H1 (cell line): ENCODE results near the gene MAPT. TPM values are rescaled to one million over a fixed set of nuclear protein-coding genes. Genes with fewer than 3 reads are reported as not detected.

Source experiments
- CBX8 ChIP-seq: fragments of 300-800, 300-1000 bp; sonication (generic); IDR thresholded peaks from 2 replicates; pipeline ENCODE4 v1.7.1; 2016; ENCODE audit warnings: low read depth, low read length, borderline replicate concordance
- PHF8 ChIP-seq: fragments of 200-600 bp; sonication (generic); conservative IDR thresholded peaks from 2 replicates; pipeline ENCODE4 v1.7.1; 2012; ENCODE audit warnings: low read depth, mild to moderate bottlenecking, inconsistent platforms, low read length, moderate library complexity
- polyA plus RNA-seq, 7 experiments: library from polyadenylated mRNA; depleted of rRNA in 3 of 7; stranded (reverse) in 5 of 7; unstranded in 2 of 7; fragments of >200 nt in 5 of 7; fragments of 200-250 nt in 2 of 7; gene quantifications; 1 replicate in 5 of 7; 2 replicates in 1 of 7; 4 replicates in 1 of 7; pipeline versions ENCODE4 v1.2.1 to v1.2.3, GENCODE V29; 2011 to 2013; ENCODE audit warnings: missing spikeins in 2 of 7, mixed read lengths in 2 of 7
- total RNA-seq: library from RNA; stranded (reverse); fragmentation: NEBNext Ultra II Directional; extraction: Animal tissue kit (Norgen Biotek cat#: 25700); gene quantifications from 2 replicates; pipeline ENCODE4 v1.2.1, GENCODE V29; 2021
- TF ChIP-seq, protein P1 (sequence below): IDR thresholded peaks from 2 replicates; pipeline ENCODE4 v1.6.1; 2011; ENCODE audit warnings: low read length, improper control_type of control experiment
- TF ChIP-seq, protein P2 (sequence below): fragments of 300-600 bp; sonication (generic); IDR thresholded peaks from 2 replicates; pipeline ENCODE4 v1.7.1; 2012; ENCODE audit warnings: low read length, moderate library complexity, mild to moderate bottlenecking, inconsistent platforms; ENCODE audit not compliant: insufficient replicate concordance
- TF ChIP-seq, protein P3 (sequence below): IDR thresholded peaks from 2 replicates; pipeline ENCODE4 v1.6.1; 2012; ENCODE audit warnings: inconsistent platforms

The MAPT gene
- total and polyA plus RNA-seq, 2 of the 8 experiments (the other 6 are each of a cell fraction or from before 2014, with no cell fraction given): 0.54 to 1.7 TPM

DNA sequence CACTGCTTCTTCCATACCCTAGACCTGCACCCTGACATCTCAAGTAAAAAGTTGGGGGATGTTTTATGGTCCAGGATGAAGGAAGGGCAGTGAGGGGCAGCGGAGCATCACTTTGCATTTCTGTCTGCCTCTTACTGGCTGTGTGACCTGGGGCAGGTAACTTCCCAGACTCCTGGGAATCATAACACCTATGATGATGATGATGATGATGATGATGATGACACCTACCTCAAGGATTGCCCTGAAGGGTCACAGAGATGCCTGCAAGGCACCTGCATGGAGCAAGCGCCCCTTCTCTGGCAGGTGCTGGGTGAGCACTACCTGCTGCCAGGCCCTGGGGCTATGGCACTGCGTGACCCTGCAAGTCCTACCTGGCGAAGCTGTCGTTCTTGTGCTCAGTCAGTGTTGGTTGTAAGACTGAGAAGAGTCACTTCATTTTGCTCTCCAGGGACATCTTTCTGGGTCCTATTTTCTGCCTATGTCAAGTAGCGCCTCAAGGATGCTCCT, 58.5 kb downstream of the MAPT start (continued):
- TF ChIP-seq, protein P1, sequence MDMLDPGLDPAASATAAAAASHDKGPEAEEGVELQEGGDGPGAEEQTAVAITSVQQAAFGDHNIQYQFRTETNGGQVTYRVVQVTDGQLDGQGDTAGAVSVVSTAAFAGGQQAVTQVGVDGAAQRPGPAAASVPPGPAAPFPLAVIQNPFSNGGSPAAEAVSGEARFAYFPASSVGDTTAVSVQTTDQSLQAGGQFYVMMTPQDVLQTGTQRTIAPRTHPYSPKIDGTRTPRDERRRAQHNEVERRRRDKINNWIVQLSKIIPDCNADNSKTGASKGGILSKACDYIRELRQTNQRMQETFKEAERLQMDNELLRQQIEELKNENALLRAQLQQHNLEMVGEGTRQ: no peak
- TF ChIP-seq, protein P2, sequence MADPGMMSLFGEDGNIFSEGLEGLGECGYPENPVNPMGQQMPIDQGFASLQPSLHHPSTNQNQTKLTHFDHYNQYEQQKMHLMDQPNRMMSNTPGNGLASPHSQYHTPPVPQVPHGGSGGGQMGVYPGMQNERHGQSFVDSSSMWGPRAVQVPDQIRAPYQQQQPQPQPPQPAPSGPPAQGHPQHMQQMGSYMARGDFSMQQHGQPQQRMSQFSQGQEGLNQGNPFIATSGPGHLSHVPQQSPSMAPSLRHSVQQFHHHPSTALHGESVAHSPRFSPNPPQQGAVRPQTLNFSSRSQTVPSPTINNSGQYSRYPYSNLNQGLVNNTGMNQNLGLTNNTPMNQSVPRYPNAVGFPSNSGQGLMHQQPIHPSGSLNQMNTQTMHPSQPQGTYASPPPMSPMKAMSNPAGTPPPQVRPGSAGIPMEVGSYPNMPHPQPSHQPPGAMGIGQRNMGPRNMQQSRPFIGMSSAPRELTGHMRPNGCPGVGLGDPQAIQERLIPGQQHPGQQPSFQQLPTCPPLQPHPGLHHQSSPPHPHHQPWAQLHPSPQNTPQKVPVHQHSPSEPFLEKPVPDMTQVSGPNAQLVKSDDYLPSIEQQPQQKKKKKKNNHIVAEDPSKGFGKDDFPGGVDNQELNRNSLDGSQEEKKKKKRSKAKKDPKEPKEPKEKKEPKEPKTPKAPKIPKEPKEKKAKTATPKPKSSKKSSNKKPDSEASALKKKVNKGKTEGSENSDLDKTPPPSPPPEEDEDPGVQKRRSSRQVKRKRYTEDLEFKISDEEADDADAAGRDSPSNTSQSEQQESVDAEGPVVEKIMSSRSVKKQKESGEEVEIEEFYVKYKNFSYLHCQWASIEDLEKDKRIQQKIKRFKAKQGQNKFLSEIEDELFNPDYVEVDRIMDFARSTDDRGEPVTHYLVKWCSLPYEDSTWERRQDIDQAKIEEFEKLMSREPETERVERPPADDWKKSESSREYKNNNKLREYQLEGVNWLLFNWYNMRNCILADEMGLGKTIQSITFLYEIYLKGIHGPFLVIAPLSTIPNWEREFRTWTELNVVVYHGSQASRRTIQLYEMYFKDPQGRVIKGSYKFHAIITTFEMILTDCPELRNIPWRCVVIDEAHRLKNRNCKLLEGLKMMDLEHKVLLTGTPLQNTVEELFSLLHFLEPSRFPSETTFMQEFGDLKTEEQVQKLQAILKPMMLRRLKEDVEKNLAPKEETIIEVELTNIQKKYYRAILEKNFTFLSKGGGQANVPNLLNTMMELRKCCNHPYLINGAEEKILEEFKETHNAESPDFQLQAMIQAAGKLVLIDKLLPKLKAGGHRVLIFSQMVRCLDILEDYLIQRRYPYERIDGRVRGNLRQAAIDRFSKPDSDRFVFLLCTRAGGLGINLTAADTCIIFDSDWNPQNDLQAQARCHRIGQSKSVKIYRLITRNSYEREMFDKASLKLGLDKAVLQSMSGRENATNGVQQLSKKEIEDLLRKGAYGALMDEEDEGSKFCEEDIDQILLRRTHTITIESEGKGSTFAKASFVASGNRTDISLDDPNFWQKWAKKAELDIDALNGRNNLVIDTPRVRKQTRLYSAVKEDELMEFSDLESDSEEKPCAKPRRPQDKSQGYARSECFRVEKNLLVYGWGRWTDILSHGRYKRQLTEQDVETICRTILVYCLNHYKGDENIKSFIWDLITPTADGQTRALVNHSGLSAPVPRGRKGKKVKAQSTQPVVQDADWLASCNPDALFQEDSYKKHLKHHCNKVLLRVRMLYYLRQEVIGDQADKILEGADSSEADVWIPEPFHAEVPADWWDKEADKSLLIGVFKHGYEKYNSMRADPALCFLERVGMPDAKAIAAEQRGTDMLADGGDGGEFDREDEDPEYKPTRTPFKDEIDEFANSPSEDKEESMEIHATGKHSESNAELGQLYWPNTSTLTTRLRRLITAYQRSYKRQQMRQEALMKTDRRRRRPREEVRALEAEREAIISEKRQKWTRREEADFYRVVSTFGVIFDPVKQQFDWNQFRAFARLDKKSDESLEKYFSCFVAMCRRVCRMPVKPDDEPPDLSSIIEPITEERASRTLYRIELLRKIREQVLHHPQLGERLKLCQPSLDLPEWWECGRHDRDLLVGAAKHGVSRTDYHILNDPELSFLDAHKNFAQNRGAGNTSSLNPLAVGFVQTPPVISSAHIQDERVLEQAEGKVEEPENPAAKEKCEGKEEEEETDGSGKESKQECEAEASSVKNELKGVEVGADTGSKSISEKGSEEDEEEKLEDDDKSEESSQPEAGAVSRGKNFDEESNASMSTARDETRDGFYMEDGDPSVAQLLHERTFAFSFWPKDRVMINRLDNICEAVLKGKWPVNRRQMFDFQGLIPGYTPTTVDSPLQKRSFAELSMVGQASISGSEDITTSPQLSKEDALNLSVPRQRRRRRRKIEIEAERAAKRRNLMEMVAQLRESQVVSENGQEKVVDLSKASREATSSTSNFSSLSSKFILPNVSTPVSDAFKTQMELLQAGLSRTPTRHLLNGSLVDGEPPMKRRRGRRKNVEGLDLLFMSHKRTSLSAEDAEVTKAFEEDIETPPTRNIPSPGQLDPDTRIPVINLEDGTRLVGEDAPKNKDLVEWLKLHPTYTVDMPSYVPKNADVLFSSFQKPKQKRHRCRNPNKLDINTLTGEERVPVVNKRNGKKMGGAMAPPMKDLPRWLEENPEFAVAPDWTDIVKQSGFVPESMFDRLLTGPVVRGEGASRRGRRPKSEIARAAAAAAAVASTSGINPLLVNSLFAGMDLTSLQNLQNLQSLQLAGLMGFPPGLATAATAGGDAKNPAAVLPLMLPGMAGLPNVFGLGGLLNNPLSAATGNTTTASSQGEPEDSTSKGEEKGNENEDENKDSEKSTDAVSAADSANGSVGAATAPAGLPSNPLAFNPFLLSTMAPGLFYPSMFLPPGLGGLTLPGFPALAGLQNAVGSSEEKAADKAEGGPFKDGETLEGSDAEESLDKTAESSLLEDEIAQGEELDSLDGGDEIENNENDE: no peak
- TF ChIP-seq, protein P3, sequence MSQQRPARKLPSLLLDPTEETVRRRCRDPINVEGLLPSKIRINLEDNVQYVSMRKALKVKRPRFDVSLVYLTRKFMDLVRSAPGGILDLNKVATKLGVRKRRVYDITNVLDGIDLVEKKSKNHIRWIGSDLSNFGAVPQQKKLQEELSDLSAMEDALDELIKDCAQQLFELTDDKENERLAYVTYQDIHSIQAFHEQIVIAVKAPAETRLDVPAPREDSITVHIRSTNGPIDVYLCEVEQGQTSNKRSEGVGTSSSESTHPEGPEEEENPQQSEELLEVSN: no peak
- TF ChIP-seq CBX8 (no peak), PHF8 (no peak)
